Prostate gland (tissue), 2 donors: Measurements from ENCODE around the gene SMIM1. TPM values are rescaled to one million over a fixed set of nuclear protein-coding genes. Genes with fewer than 3 reads are reported as not detected.

Experiments used
- DNase-seq: peaks from one replicate; pipeline ENCODE4 v3.0.0-alpha.2; 2019; ENCODE audit warnings: low spot score
- H3K27ac ChIP-seq, 2 donors: fragments of 200-600 bp; sonication (generic); 2 replicates each; pipeline ENCODE4 v1.5.1; 2017 to 2019
- H3K27me3 ChIP-seq: fragments of 200-600 bp; sonication (generic); replicated peaks from 2 replicates; pipeline ENCODE4 v1.5.1; 2019; ENCODE audit not compliant: insufficient read depth
- H3K36me3 ChIP-seq, 2 donors: fragments of 200-600 bp; sonication (generic); 1 replicate in 1 of 2; 2 replicates in 1 of 2; pipeline versions ENCODE4 v1.5.1 to v1.8.1; 2017 to 2019
- H3K4me1 ChIP-seq: fragments of 200-600 bp; sonication (generic); replicated peaks from 2 replicates; pipeline ENCODE4 v1.5.1; 2019
- H3K4me3 ChIP-seq, 2 donors: fragments of 200-600 bp; sonication (generic); 2 replicates each; pipeline ENCODE4 v1.5.1; 2017 to 2019
- H3K9me3 ChIP-seq: fragments of 200-600 bp; sonication (generic); 2 replicates; pipeline ENCODE4 v1.5.1; 2017
- POLR2A ChIP-seq: fragments of 450-650 bp; IDR thresholded peaks from one replicate; pipeline ENCODE4 v1.6.1; 2016; ENCODE audit warnings: antibody characterized with exemption, mild to moderate bottlenecking
- POLR2AphosphoS5 ChIP-seq: sonication (generic); formaldehyde crosslinking; IDR thresholded peaks from one replicate; pipeline ENCODE4 v1.6.1; 2017; ENCODE audit warnings: antibody characterized with exemption
- WGBS: methylation state at CpG from one replicate; pipeline ENCODE4 v1.1.5; 2018; 5-methylcytosine and 5-hydroxymethylcytosine counted together
- intact Hi-C: fragments of 100-400 bp; cut with DNase I; formaldehyde crosslinking; loops from one replicate; pipeline ENCODE4 v1.14.2; 2022
- total RNA-seq, 2 donors: library from RNA; depleted of rRNA; stranded (reverse); fragments of >200 nt; gene quantifications; one replicate each; pipeline ENCODE4 v1.1.0, GENCODE V29; 2016
- TF ChIP-seq, protein P1 (sequence below), 4 experiments: fragments of 200-600 bp in 2 of 4; fragments of 450-650 bp in 2 of 4; sonication (generic) in 2 of 4; IDR thresholded peaks; 1 replicate in 3 of 4; 2 replicates in 1 of 4; pipeline ENCODE4 v1.5.1; 2016 to 2019; ENCODE audit warnings: antibody characterized with exemption in 4 of 4, mild to moderate bottlenecking in 2 of 4, moderate library complexity in 2 of 4

Gene SMIM1
- total RNA-seq, 2 donors from 2014 or later, result 17.7 to 148 TPM

DNA sequence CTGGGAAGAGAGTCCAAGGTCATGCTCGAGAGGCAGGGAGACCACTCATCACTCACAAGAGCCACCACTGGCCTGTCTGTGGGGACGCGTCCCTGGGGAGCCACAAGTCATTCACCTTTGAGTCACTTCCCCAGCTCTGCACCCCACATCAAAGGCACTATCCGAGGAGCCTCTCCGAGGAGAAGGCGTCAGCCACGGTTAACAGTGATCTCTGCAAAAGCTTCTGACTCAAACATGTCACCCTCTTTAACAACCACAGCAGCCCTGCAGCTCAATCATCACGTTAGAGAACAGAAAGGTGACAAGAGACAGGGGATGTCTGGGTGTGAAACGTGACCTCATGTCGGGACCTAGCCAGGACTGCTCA, 14.8 kb downstream of the SMIM1 start:
- no peaks in the 10 kb centered on the region for H3K9me3 ChIP-seq
- H3K36me3 ChIP-seq, result peaks cover 4 to 17% of the 10 kb centered on the region in 2 donors
- no peak for DNase-seq
- H3K27me3 ChIP-seq, result no peaks in the 10 kb centered on the region
- H3K4me1 ChIP-seq, result peaks cover 6% of the 10 kb centered on the region
- no peak overlapping the region for H3K27ac ChIP-seq
- WGBS, result 82% methylated on average over 10 of the region's 10 CpGs
- TF ChIP-seq POLR2A (no peak), POLR2AphosphoS5 (no peak)
- TF ChIP-seq, protein P1, sequence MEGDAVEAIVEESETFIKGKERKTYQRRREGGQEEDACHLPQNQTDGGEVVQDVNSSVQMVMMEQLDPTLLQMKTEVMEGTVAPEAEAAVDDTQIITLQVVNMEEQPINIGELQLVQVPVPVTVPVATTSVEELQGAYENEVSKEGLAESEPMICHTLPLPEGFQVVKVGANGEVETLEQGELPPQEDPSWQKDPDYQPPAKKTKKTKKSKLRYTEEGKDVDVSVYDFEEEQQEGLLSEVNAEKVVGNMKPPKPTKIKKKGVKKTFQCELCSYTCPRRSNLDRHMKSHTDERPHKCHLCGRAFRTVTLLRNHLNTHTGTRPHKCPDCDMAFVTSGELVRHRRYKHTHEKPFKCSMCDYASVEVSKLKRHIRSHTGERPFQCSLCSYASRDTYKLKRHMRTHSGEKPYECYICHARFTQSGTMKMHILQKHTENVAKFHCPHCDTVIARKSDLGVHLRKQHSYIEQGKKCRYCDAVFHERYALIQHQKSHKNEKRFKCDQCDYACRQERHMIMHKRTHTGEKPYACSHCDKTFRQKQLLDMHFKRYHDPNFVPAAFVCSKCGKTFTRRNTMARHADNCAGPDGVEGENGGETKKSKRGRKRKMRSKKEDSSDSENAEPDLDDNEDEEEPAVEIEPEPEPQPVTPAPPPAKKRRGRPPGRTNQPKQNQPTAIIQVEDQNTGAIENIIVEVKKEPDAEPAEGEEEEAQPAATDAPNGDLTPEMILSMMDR (IDR thresholded peaks at IDR 0.05), result no peak
- H3K4me3 ChIP-seq, result no peak overlapping the region
- intact Hi-C loops, result no loop called here

DNA sequence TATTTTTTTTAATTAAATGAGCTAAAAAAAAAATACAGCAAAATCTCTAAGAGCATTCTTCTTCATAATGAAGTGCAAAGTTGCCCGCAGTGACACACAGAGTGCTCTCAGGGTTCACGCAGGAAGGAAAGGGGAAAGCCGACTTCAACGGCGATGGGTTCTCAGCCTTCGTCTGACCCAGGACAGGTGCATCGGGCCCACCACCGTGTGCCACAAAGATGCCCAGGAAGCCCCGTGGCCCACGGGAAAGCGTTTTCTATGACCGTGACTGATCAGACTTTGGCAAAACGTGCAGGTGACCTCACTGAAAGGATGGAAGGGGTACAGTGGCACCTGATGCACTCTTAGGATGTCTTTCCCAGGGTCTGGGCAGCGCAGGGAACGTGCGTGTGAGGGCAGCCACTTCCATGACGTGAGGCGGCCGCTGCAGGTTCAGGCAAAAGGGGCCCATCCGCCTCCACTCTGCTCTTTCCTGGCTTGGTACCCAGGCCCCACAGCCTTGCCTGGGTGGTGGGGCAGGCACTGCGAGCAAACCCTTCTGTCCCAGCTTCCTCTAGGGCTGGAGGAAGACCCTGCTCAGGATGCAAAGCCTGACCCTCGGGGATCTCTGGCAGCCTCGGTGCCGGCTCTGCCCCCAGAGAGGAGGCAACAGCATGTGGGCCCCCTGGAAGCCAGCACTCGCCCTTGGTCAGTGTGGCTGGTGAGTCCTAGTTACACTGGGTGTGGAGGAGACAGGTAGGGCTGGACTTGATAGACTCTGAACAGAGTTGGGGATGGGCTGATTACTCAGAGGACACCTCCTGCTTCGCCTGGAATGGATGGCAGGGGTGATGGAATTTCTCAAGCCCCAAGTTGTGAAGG, 15.4 kb downstream of the SMIM1 start:
- Histone ChIP-seq H3K27me3 (no peaks in the 10 kb centered on the region), H3K27ac (no peak overlapping the region), H3K4me3 (no peak overlapping the region), H3K4me1 (peaks cover 6% of the 10 kb centered on the region), H3K36me3 (peaks cover 4 to 12% of the 10 kb centered on the region in 2 donors), H3K9me3 (no peaks in the 10 kb centered on the region)
- no peak for TF ChIP-seq POLR2A
- TF ChIP-seq POLR2AphosphoS5, result no peak
- TF ChIP-seq, protein P1 (IDR thresholded peaks at IDR 0.05), result no peak
- 91% methylated on average over 26 of the region's 26 CpGs for WGBS
- DNase-seq, result no peak
- intact Hi-C loops, result no loop called here

- Histone ChIP-seq H3K36me3 (peaks cover 4 to 12% of the 10 kb centered on the region in 2 donors), H3K9me3 (no peaks in the 10 kb centered on the region), H3K27ac (no peak overlapping the region), H3K4me1 (peaks cover 11% of the 10 kb centered on the region), H3K27me3 (no peaks in the 10 kb centered on the region), H3K4me3 (no peak overlapping the region)
- WGBS, result 43% methylated on average over 15 of the region's 16 CpGs
- no peak for TF ChIP-seq POLR2AphosphoS5
- TF ChIP-seq, protein P1 (IDR thresholded peaks at IDR 0.05), result no peak
- TF ChIP-seq POLR2A, result no peak
- no peak for DNase-seq
- intact Hi-C loops, result no loop called here
These were observed 16.3 kb downstream of the SMIM1 start for GRCh38 chr1:3788756-3789420.

DNA sequence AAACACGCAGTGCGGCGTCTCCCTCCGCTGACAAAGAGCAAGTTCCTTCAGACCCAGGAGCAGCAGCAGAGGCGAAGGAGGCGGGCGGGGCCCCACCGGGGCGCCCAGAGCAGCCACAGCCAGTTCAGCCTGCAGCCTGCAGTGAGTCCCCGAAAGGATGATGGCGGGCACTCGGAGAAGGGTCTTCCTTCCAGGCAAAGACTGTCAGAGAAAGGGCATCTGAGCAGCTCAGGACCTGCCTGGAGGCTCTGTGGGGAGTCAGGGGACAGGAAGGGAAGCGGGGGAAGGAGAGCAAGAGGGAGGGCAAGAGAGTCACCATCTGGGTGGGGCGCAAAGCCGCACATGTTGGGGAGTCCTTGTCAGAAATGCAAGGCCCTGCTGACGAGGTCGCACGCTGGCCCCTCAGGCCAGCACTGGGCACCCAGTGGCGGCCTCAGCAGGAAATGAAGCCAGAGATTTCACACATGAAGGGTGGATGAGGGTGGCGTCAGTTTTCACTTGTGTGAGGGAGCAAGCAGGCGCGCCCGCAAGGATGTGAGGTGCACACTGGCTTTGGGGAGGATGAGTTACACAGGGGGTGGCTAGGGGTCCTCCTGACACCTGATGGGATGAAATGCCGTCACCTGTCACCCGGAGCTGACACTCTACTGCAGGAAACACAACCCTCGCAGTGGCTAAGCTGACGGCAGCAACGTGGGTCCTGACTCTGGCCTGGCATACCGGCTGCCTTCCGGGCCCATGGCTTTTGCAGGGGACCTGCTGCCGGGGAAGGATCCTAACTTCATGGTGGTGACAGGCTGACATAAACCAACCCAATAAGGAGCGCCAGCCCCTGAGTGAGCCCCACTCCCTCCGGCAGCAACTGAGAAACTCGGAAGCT, 17.1 kb downstream of the SMIM1 start:
- H3K9me3 ChIP-seq, result no peaks in the 10 kb centered on the region
- intact Hi-C loops, result loop anchor here (5.0 kb wide), 1 partner anchor 42 kb away; no protein-coding TSS in a partner anchor
- H3K27ac ChIP-seq, result no peak overlapping the region
- TF ChIP-seq POLR2AphosphoS5, result no peak
- TF ChIP-seq, protein P1 (IDR thresholded peaks at IDR 0.05), result no peak
- no peak for TF ChIP-seq POLR2A
- DNase-seq, result no peak
- H3K4me3 ChIP-seq, result no peak overlapping the region
- H3K36me3 ChIP-seq, result peaks cover 4% of the 10 kb centered on the region in 2 donors
- H3K27me3 ChIP-seq, result no peaks in the 10 kb centered on the region
- H3K4me1 ChIP-seq, result peaks cover 18% of the 10 kb centered on the region
- WGBS, result 84% methylated on average over 34 of the region's 34 CpGs
